Stomach (tissue), 4 donors: ENCODE measurements around the gene RNF20.
"Not testable (repeated sequence)": the region's sequence is repeated elsewhere in the genome, so short reads cannot be mapped to it uniquely, and the experiment has no call there.

Experiments used
- CTCF ChIP-seq, 7 experiments: fragments of 450-650 bp in 4 of 7; fragments of 200-600 bp in 3 of 7; sonication (generic) in 3 of 7; IDR thresholded peaks; one replicate each; pipeline ENCODE4 v1.5.1; 2016 to 2019; ENCODE audit warnings: antibody characterized with exemption in 7 of 7, control low read depth in 2 of 7, mild to moderate bottlenecking in 1 of 7
- EP300 ChIP-seq: sonication (generic); formaldehyde crosslinking; IDR thresholded peaks from one replicate; pipeline ENCODE4 v1.6.1; 2017; ENCODE audit warnings: antibody characterized with exemption
- POLR2A ChIP-seq, 4 donors: fragments of 450-650 bp; IDR thresholded peaks; one replicate each; pipeline ENCODE4 v1.6.1; 2016; ENCODE audit warnings: antibody characterized with exemption in 4 of 4, control low read depth in 2 of 4, mild to moderate bottlenecking in 1 of 4, moderate library complexity in 1 of 4
- POLR2AphosphoS5 ChIP-seq, 3 donors: sonication (generic); formaldehyde crosslinking; IDR thresholded peaks; one replicate each; pipeline ENCODE4 v1.6.1; 2016; ENCODE audit warnings: antibody characterized with exemption in 3 of 3

GRCh38 chr9:101518489-101518888, 15.2 kb upstream of the RNF20 start:
- TF ChIP-seq CTCF (IDR thresholded peaks at IDR 0.05); POLR2A (IDR thresholded peaks at IDR 0.05); POLR2AphosphoS5 (IDR thresholded peaks at IDR 0.05); EP300: not testable (repeated sequence)
